ENCODE data around the gene ACYP2.

DNA sequence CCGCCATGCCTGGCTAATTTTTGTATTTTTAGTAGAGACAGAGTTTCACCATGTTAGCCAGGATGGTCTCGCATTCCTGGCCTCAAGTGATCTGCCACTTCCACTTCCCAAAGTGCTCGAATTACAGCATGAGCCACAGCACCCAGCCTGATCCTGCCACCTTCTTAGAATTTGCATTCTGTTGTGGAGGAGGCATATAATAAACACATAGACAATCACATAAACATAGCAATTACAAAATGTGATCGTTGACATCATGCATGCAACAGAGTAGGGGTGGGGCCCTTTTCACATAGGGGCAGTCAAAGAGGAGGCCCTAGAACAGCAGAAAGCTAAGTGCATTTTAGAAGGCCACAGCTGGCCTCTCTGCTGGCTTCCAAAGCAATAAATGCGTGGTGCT lies 180.5 kb downstream of the ACYP2 start:
- TF ChIP-seq CTCF (conservative IDR thresholded peaks at IDR 0.05) (no peak), ZFX (IDR thresholded peaks at IDR 0.05) (no peak)

Data from C4-2B (cell line).